SK-MEL-5 (cell line): Measurements from ENCODE around the gene EPHA2. TPM values are rescaled to one million over a fixed set of nuclear protein-coding genes. Genes with fewer than 3 reads are reported as not detected.

ENCODE experiments used
- DNase-seq: peaks from one replicate; pipeline ENCODE4 v3.0.0-alpha.2; 2016; ENCODE audit warnings: low read depth, low spot score
- in situ Hi-C: cut with HindIII; loops from 2 replicates; pipeline ENCODE4 v1.10.0; 2016; ENCODE audit warnings: low sequenced_read_pairs, high pct_unique_total_duplicates, low pct_unique_long_range_greater_than_20kb
- total RNA-seq: library from RNA; depleted of rRNA; stranded (reverse); fragments of >200 nt; shearing (Covaris generic); gene quantifications from 2 replicates; pipeline ENCODE4 v1.2.3, GENCODE V29; 2014

EPHA2 gene
- total RNA-seq, 1 experiment from 2014 or later, result 2.5 TPM

DNA sequence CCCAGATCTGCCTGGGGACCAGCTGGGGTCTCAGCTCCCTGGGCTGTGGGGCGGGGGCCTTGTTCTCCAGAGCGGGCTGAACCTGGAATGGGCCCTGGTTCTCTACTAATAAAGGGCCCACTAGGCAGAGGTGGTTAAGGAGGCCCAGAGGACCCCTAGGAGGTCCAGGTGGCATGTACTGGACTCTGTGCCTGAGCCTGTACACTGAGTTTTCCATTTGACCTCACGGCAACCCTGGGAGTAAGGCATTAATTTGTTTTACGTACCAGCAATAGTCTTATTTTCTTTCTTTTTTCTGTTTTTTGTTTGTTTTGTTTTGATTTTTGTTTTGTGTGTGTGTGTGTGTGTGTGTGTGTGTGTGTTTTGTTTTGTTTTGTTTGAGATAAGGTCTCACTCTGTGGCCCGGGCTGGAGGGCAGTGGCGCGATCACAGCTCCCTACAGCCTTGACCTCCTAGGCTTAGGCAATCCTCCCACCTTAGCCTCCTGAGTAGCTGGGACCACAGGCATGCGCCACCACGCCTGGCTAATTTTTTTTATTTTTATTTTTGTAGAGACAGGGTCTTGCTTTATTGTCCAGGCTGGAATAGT lies 62.9 kb downstream of the EPHA2 start:
- DNase-seq, result no peak
- in situ Hi-C loops, result no loop called here

DNA sequence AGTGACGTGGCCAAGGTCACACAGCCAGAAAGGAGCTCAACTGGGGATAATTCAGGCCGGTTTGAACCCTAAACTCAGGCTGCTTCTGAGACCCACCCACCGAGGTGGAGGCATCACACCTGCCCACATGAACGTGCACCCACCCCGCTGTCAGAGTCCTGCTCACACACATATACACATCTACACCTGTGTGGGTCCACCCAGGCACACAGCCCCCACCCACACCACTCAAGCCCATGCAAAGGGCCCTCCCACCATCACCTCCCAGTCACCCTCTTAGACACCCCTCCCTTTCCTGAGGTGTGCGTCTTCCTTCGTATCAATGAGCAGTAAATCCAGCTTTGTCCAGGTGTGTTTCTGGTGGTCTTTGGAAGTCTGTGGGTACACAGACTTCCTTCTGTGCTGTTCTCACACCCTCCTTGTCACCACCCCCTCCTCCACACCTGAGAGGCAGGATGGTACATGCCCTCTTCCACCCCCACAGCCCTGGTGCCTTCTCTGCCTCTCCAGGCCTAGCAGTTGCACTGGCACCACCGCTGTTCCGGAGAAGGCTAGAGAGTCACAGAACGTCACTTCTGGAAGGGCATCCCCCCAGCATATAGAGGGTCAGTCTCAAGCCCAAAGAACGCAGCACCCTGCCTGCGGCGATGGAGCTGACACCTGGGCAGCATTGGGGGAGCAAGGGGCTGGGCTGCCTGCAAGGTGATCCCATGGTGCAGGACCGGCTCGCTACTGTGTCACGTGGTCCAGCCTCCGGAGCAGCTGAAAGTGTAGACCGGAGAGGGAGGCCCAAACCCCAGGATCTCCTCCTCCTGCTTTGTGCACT lies 63.6 kb downstream of the EPHA2 start:
- in situ Hi-C loops, result no loop called here
- DNase-seq, result no peak

DNA sequence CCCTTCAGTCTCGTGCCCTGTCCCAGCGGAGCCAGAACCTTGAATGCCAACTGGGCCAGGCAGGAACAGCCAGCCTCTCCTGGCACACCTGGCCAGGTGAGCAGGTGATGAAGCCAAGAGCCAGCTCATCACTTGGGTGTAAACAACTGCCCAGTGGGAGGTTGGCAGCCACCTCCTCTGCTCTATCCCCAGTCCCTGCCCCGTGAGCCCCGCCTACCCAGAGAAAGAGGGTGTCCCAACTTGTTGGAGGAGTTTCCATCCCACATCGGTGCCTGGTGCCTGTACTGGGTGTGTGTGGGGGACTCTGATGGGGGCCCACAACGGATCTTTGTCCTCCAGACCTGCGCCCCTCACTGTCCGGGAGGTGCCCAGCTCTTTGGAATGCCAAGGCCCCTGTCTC lies 64.6 kb downstream of the EPHA2 start:
- in situ Hi-C loops, result no loop called here

DNA sequence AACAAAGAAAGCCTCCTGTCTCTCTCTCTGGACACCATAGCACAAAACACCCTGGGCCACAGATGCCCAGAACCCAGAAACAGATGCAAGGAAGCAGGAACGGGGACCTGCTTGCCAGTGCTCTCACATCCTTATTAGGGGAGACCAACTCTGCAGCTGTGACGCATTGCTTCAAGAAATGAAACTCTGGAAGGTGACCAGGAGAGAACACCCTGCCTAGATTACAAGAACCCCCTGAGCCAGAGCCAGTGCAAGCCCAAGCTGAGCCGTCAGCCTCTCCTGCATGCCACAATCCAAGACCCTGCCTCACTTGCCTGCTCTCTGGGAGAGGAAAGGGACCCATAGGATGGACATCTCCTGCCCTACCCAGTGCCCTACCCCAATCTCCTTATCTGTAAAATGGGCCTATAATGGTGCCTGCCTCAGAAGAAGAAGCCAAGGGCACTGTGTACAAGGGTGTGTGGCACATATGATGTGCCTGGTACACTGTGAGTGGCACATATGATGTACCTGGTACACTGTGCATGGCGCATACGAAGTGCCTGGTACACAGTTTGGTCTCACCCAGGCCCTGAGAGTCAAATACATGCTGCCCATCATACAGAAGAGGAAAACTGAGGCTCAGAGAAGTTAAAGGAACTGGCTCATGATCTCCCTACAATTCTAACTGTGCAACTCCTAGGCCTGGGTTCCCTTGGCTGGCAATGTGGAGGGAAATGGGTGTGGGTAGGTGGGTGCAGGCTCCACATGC lies 65.6 kb downstream of the EPHA2 start:
- in situ Hi-C loops, result no loop called here
- no peak for DNase-seq

More for the DNA sequence above, 64.6 kb downstream of the EPHA2 start:
- DNase-seq, result no peak

DNA sequence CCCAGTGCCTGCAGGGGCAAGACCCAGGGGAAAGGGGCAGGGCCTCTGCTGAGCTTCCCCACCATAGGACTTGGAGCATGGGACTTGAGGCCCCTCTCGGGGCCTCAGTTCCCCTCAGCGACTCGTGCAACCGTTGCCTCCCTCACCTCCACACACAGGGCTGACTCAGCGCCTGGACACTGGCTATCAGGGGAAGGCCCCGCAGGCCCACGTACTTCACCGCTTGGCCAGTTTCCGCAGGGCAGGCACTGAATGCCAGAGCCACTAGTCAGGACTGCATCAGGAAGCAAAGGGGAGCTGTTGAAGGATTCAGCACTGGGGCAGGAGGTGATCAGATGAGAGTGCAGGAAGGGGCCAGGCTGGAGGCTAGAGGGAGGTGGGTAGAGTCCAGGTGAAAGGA lies 66.9 kb downstream of the EPHA2 start:
- no peak for DNase-seq
- in situ Hi-C loops, result no loop called here

DNA sequence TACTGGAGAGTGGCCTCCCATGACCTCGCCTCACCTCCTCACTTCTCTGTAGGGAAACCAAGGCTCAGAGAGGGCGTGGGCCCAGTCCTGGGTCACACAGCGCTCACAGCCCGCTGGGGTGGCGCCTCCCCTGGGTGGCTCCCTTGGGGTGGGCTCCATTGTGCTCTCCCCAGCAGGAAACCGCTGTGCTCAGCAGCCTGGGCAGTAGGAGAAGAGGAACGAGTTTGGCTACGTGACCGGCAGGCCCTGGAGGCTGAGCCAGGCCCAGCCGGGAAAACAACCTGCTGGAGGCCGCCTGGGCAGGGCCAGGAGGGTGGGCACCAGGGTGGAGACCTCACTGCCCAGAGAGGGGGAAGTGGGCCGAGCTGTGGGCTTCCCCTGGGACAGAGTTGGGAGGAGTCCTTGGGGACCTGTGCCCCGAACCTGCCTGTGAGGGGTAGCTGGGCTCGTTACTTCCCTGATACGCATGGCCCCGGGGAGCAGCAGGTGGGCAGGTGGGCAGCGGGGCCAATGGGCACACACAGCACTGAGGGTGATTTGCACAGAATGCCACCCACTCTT lies 67.4 kb downstream of the EPHA2 start:
- no peak for DNase-seq
- in situ Hi-C loops, result no loop called here

DNA sequence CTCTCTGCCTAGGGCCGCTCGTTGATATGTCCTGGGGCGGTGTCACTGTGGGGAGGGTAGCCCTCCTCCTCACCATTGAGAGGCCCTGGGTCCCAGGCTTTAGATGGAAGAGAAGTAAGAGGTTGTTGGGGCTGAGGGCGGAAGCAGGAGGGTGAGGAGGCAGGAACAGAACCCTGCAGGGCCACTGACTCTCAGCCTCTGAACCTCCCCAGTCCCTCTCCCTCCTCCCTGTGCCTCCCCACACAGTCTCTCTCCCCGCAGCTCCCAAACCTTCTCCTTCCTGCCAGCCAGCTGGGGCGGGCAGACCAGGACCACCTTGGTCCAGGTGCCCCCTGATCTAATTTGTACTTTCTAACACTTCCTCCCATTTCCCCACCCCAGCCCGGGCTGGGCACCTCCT lies 68.1 kb downstream of the EPHA2 start:
- in situ Hi-C loops, result no loop called here
- DNase-seq, result no peak

DNA sequence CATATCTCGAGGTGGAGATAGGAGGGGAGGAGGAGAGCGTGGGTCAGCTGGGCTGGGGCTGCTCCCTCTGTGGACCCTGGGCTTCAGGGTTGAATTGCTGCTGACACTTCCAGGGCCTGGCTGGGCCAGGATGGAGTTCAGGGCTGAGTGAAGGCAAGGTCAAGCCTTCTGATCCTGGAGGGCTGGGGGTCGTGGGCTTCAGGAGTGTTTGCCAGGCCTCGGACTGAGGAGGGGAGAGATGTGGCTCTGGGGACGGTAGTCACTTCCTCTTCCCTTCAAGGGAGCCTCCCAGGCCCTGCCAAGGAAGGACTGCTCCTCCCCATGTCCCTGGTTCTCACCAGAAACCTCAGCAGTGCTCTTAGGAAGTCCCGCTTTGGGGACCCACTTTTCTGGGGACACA lies 70.3 kb downstream of the EPHA2 start:
- in situ Hi-C loops, result no loop called here
- DNase-seq, result no peak

DNA sequence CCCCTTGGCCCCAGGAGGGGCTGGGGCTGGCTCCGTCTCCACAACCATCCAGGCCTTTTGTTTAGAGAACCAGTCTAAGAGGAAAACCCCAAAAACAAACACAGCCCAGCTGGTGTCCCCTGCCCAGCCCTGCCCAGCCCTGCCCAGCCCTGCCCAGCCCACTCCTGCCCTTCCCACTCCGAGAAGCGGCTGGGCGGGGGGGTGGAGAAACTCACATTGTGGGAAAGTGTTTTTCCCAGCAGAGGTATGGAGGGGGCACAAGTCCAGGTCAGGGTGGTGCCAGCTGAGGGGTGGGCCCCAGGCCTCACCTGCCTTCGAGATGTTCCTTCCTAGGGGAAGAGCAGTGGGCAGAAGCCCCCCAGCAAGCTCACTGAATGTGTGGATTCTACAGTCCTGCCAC lies 72.4 kb downstream of the EPHA2 start:
- DNase-seq, result no peak
- in situ Hi-C loops, result no loop called here

DNA sequence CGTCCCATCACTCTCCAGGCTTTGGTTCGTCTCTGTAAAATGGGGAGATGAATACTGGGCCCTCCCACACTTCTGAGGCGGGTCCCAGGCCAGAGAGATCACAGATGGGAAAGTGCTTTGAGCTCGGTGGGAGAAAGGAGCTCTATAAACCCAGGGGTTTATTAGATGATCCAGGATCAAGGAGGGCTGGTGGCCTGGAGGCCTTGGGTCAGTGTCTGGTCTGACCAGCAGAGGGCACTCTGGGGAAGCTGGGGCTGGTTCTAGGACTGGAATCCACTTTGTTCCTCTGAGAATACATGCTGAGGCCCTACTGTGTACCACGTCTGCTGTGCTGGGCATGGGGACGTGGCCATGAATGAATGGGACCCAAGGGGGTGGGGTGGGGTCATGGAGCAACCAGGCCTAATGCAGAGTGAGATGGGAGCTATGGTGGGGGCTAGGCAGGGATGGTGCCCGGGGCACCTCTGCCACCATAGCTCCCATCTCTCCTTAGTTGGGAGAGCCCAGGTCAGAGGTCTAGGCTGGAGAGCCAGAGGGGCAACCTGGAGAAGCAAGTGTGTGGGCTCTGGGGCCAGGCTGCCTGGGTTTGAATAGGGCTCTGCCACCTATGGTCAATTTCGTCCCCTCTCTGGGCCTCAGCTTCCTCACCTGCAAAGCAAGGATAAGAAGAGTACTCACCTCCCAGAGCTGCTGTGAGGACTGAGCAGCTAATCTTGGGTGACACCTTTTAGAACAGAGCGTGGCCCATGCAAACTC lies 73.4 kb downstream of the EPHA2 start:
- peak; percentile 66 for DNase-seq
- in situ Hi-C loops, result no loop called here

DNA sequence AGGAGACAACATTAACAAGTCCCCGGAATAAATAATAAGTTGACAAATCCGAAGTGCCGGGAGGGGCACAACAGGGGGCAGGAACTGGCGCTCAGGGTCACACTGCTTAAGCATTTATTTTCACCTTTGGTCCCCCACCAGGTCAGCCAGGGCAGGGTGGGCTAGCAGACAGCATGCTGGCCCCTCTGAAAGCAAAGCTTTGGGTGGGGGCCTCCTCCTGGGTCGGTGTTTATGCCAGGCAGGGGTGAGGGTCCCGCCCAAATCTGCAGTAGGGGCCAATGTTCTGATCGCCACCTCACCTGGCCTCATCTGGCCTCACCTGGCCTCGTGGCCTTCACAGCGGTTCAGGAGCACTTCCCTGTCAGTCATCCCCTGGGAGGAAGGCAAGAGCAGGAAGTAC lies 74.2 kb downstream of the EPHA2 start:
- DNase-seq, result no peak
- in situ Hi-C loops, result no loop called here

DNA sequence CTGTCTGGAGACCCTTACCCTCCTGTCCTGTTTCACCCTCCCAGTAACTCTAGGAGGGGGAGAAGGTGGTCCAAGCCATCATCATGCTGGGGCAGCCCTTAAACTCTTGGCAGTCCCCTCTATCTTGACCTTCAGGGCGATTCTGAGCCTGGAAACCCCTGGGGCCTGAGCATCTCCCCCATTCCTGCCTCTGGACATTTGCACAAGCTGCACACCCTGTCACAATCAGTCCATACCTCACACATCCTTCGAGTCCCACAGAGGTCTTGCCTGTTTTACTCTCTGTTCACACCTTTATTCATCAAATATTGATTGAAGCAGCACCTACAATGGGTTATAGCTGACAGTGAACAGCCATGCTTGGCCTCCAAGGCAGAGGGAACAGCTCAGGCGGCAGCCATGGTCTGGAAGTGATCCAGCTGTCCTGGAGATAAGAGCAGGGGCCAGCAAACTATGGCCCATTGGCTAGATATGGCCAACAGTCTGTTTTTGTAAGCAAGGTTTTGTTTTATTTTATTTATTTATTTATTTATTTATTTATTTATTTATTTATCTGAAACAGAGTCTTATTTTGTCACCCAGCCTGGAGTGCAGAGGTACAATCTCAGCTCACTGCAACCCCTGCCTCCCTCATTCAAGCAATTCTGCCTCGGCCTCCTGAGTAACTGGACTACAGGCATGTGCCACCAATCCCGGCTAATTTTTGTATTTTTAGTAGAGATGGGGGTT lies 75.3 kb downstream of the EPHA2 start:
- DNase-seq, result no peak
- in situ Hi-C loops, result no loop called here

DNA sequence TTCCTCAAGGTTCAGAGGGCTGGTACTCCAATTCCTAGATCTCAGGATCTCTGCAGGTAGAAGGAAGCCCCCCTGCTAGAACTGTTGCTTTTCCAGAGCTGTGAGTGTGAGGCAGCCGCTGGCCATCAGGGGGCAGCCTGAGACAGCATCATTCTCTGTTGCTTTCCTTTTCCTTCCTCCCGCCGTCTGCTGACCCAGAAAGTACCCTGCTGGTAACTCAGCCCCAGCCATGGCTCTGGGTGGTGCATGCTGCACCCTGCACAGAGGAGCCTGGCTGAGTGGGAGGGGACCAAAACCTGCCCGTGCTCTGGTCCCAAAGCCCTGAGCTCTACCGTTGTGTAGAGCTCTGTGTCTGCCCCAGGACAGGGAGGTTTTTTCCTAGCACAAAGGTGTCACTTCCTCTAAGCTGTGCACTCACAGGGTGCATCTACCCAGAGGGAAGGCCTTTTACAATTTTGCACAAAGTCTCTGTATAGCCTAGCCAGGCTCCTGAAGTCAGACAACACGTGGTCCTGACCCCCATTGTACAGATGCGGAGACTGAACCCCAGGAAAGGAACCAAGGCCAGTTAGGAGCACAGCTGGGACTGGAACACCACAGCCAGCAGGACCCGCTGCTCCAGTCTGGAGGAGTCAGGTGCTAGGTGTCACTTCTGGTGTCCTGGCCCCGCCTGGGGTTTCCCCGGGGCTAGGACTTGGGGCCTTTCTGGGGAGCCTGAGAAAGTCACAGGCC lies 76.8 kb downstream of the EPHA2 start:
- DNase-seq, result peak; percentile 80
- in situ Hi-C loops, result no loop called here

DNA sequence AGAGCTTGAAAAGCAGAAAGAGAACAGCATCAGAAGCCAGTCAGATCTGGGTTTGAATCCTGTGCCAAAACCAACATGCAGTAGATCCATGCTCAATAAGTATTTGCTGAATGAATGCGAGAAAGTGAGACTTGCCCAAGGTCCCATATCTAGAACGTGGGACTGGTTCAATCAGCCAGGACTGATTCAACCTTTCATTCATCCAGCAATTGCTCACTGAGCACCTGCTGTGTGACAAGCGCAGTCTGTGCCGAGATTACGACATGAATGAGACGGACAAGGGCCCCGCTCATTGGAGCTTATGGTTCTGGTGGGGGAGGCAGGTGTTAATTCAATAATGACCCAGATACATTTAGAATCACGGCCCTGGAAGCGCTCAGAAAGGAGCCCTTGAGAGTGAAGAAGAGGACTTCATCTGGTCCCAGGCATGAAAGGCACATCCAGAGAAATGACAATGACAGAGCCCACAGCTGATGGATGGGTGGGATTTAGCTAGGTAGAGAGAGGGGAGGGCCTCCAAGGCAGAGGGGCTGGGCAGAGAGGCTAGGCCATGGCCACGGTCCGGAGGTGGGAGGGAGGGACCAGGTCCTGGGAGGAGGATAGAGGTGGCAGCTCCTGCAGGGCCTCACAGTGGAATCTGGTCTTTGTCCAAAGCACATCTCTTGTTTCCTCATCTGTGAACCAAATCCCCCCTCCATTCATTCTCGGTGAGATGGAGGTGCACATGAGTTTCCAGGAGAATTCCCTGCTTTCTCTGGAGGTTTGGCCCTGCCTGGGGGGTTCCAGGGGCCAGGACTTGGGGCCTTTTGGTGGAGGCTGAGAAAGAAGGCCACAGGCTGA lies 78.2 kb downstream of the EPHA2 start:
- no peak for DNase-seq
- in situ Hi-C loops, result no loop called here

DNA sequence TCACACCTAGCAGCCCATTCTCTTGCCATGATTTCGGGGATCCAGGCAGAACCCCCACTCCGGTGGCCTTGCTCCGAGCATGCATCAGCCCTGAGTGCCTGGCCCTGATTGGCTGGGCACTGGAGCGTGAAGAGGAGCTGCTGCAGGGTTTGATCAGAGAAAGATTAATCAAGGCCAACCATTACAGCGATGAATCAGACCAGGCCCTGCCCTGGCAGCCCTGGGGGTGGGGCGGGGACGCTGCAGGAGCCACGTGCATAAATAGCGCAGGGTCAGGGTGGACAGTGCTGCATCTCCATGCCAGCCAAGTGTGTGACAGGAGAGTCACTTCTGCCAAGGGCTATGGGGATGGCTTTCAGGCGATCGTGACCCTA lies 79.0 kb downstream of the EPHA2 start:
- in situ Hi-C loops, result no loop called here
- no peak for DNase-seq
